HEK293T (cell line): ENCODE results near the gene TYSND1.

Experiments used
- ARNT ChIP-seq: fragments of 450-650 bp; IDR thresholded peaks from 2 replicates; pipeline ENCODE4 v1.6.1; 2017; ENCODE audit warnings: mild to moderate bottlenecking
- CTBP1 ChIP-seq: fragments of 450-650 bp; IDR thresholded peaks from 2 replicates; pipeline ENCODE4 v1.6.1; 2016; ENCODE audit warnings: borderline replicate concordance
- ELF4 ChIP-seq: fragments of 450-650 bp; IDR thresholded peaks from 2 replicates; pipeline ENCODE4 v1.6.1; 2017; ENCODE audit warnings: antibody characterized with exemption
- FOXA1 ChIP-seq: fragments of 450-650 bp; IDR thresholded peaks from 2 replicates; pipeline ENCODE4 v1.6.1; 2016; ENCODE audit warnings: mild to moderate bottlenecking
- FOXM1 ChIP-seq: fragments of 450-650 bp; IDR thresholded peaks from 2 replicates; pipeline ENCODE4 v1.6.1; 2017; ENCODE audit warnings: mild to moderate bottlenecking, borderline replicate concordance
- HDGF ChIP-seq: fragments of 450-650 bp; IDR thresholded peaks from 2 replicates; pipeline ENCODE4 v1.6.1; 2017; ENCODE audit warnings: antibody characterized with exemption, borderline replicate concordance
- SUZ12 ChIP-seq: fragments of 450-650 bp; IDR thresholded peaks from 2 replicates; pipeline ENCODE4 v1.6.1; 2016; ENCODE audit warnings: mild to moderate bottlenecking
- ZNF384 ChIP-seq: fragments of 450-650 bp; IDR thresholded peaks from 2 replicates; pipeline ENCODE4 v1.6.1; 2016

- no peak for TF ChIP-seq ZNF384
- TF ChIP-seq FOXA1 = no peak
- TF ChIP-seq FOXM1 = no peak
- TF ChIP-seq ELF4 = no peak
- no peak for TF ChIP-seq ARNT
- TF ChIP-seq HDGF = no peak
- no peak for TF ChIP-seq CTBP1
- TF ChIP-seq SUZ12 = no peak
Measured at GRCh38 chr10:70106958-70107791, 39.3 kb downstream of the TYSND1 start.
